Testis (tissue), 2 donors: Measurements from ENCODE around the gene TBC1D22A.

ENCODE experiments used
- POLR2A ChIP-seq: fragments of 450-650 bp; IDR thresholded peaks from one replicate; pipeline ENCODE4 v1.6.1; 2017; ENCODE audit warnings: antibody characterized with exemption, mild to moderate bottlenecking, moderate library complexity
- TF ChIP-seq, protein P1 (sequence below), 3 experiments: fragments of 450-650 bp in 2 of 3; fragments of 200-600 bp in 1 of 3; sonication (generic) in 1 of 3; IDR thresholded peaks; one replicate each; pipeline ENCODE4 v1.5.1; 2016 to 2019; ENCODE audit warnings: antibody characterized with exemption in 3 of 3, mild to moderate bottlenecking in 2 of 3, moderate library complexity in 1 of 3

DNA sequence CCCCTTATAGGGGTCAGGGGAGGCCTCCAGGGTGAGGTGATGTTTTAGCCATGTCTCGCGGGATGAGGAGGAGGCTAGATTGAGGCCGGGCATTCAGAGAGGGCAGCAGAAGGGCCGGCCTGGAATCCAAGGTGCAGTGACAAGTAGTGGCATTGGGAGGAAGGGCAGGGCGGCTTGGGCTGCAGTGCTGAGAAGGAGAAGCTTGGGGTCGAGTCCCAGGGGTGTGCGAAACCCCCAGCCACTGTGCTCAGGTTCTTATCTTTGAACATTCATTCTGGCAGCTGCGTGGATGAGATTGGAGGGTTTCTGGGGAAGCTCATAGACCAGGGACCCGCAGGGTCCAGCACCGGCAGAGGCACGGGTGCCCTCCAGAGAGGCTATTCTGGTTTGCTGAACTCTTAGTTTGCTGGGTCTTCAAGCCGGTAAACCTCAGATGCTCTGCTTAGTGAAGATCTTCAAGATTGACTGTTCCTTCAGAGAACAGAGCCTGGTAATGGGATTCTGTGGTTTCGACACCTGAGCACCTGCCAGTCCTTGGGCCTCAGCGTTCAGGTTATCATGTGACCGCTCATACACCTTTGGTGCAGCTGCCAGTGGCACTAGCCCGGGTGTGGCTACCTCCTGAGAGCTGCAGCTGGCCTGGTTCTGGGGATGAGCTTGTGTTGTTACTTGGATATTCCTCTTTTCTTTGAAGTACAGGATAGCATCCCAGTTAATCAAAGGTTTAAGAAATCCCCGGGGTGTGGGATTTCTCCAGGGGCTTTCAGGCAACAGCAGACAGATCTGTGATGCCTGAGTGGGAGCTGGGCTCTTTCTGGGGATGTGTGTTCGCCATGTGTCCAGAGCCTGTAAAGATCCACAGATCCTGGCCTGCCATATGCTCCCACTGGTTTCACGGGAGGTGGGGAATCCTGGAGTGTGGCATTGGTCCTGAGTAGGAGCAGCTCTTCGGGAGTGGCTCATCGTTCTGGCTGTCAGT lies 152.8 kb downstream of the TBC1D22A start:
- TF ChIP-seq, protein P1, sequence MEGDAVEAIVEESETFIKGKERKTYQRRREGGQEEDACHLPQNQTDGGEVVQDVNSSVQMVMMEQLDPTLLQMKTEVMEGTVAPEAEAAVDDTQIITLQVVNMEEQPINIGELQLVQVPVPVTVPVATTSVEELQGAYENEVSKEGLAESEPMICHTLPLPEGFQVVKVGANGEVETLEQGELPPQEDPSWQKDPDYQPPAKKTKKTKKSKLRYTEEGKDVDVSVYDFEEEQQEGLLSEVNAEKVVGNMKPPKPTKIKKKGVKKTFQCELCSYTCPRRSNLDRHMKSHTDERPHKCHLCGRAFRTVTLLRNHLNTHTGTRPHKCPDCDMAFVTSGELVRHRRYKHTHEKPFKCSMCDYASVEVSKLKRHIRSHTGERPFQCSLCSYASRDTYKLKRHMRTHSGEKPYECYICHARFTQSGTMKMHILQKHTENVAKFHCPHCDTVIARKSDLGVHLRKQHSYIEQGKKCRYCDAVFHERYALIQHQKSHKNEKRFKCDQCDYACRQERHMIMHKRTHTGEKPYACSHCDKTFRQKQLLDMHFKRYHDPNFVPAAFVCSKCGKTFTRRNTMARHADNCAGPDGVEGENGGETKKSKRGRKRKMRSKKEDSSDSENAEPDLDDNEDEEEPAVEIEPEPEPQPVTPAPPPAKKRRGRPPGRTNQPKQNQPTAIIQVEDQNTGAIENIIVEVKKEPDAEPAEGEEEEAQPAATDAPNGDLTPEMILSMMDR (IDR thresholded peaks at IDR 0.05), result no peak
- no peak for TF ChIP-seq POLR2A
